GM12864 (cell line): Measurements from ENCODE around the gene TOR4A.
"Not testable (repeated sequence)": the region's sequence is repeated elsewhere in the genome, so short reads cannot be mapped to it uniquely, and the experiment has no call there.

ENCODE experiments used
- DNase-seq: peaks from one replicate; pipeline ENCODE4 v3.0.0-alpha.2; 2011; ENCODE audit warnings: low read depth
- H3K4me3 ChIP-seq: 2 replicates; pipeline ENCODE4 v1.5.1; 2011; ENCODE audit warnings: mild to moderate bottlenecking, low read depth, low read length, control low read depth
- CTCF ChIP-seq: IDR thresholded peaks from 2 replicates; pipeline ENCODE4 v1.5.1; 2011; ENCODE audit warnings: low read depth, mild to moderate bottlenecking, moderate library complexity, low read length, control low read depth, inconsistent platforms; ENCODE audit errors: missing control alignments

Gene TOR4A

GRCh38 chr9:137234758-137235423, 42.6 kb upstream of the TOR4A start:
- TF ChIP-seq CTCF: no peak
- no peak overlapping the region for H3K4me3 ChIP-seq
- no peak for DNase-seq

- no peak overlapping the region for H3K4me3 ChIP-seq
- peak; percentile 19 for TF ChIP-seq CTCF
- no peak for DNase-seq
Observed at GRCh38 chr9:137235424-137236237, 41.9 kb upstream of the TOR4A start.

- peak; percentile 94 for TF ChIP-seq CTCF
- DNase-seq: peak; percentile 50
- H3K4me3 ChIP-seq: 0 out of 2 replicates have a peak overlapping the region, but pooled peaks have one; percentile 20
Observed at GRCh38 chr9:137236238-137236935, 41.1 kb upstream of the TOR4A start.

- no peak for DNase-seq
- 0 out of 2 replicates have a peak overlapping the region, but pooled peaks have one; percentile 20 for H3K4me3 ChIP-seq
- no peak for TF ChIP-seq CTCF
Observed at GRCh38 chr9:137236936-137237421, 40.5 kb upstream of the TOR4A start.

GRCh38 chr9:137237759-137238726, 39.5 kb upstream of the TOR4A start:
- no peak overlapping the region for H3K4me3 ChIP-seq
- no peak for TF ChIP-seq CTCF
- DNase-seq: no peak

- not testable (repeated sequence) for DNase-seq
- peak overlapping the region; percentile 76 for H3K4me3 ChIP-seq
Observed at GRCh38 chr9:137239541-137240200, 37.9 kb upstream of the TOR4A start.
